HG03039 (cell line): ENCODE data around the gene ACVR1B.
"Not testable (repeated sequence)": the region's sequence is repeated elsewhere in the genome, so short reads cannot be mapped to it uniquely, and the experiment has no call there.

Experiments used
- ATAC-seq: cut with Tn5 transposase; IDR thresholded peaks from one replicate; pipeline ENCODE4 v1.9.1; 2021; ENCODE audit warnings: mild to moderate bottlenecking, moderate library complexity; ENCODE audit not compliant: unreplicated experiment

Gene ACVR1B

GRCh38 chr12:51969643-51970042, 18.1 kb downstream of the ACVR1B start:
- ATAC-seq = no peak

- ATAC-seq = peak; percentile 84
These were observed 19.6 kb downstream of the ACVR1B start for GRCh38 chr12:51970904-51971646.

- ATAC-seq = no peak
These were observed 20.4 kb downstream of the ACVR1B start for GRCh38 chr12:51971679-51972421.

GRCh38 chr12:51972422-51972812, 20.9 kb downstream of the ACVR1B start:
- ATAC-seq = no peak

- no peak for ATAC-seq
These were observed 21.4 kb downstream of the ACVR1B start for GRCh38 chr12:51972849-51973273.

GRCh38 chr12:51973560-51973959, 22.1 kb downstream of the ACVR1B start:
- ATAC-seq = no peak

- ATAC-seq = no peak
These were observed 23.1 kb downstream of the ACVR1B start for GRCh38 chr12:51974646-51975045.

GRCh38 chr12:51975196-51975595, 23.7 kb downstream of the ACVR1B start:
- ATAC-seq = no peak

- no peak for ATAC-seq
These were observed 25.1 kb downstream of the ACVR1B start for GRCh38 chr12:51976376-51977160.

GRCh38 chr12:51977320-51977753, 25.8 kb downstream of the ACVR1B start:
- ATAC-seq = no peak

- not testable (repeated sequence) for ATAC-seq
These were observed 27.8 kb downstream of the ACVR1B start for GRCh38 chr12:51979306-51979705.

GRCh38 chr12:51980051-51980808, 28.7 kb downstream of the ACVR1B start:
- ATAC-seq = peak; percentile 65

GRCh38 chr12:51980809-51981127, 29.3 kb downstream of the ACVR1B start:
- ATAC-seq = no peak

GRCh38 chr12:51984657-51985056, 33.2 kb downstream of the ACVR1B start:
- ATAC-seq = no peak

- no peak for ATAC-seq
These were observed 33.8 kb downstream of the ACVR1B start for GRCh38 chr12:51985154-51985835.

GRCh38 chr12:51986834-51987233, 35.3 kb downstream of the ACVR1B start:
- ATAC-seq = no peak

GRCh38 chr12:51992246-51992645, 40.7 kb downstream of the ACVR1B start:
- ATAC-seq = no peak

GRCh38 chr12:51994539-51994820, 43.0 kb downstream of the ACVR1B start:
- no peak for ATAC-seq

- ATAC-seq = no peak
These were observed 43.5 kb downstream of the ACVR1B start for GRCh38 chr12:51994959-51995358.

- no peak for ATAC-seq
These were observed 45.6 kb downstream of the ACVR1B start for GRCh38 chr12:51997136-51997535.
